T-helper 2 cell treated with Interferon-gamma antibody and Interleukin-4, amounts not matched to agents 5 μg/mL and 100 μg/mL, for 36 hours (primary cell): ENCODE data around the gene BCLAF1.

ENCODE experiments used
- DNase-seq: peaks from one replicate; pipeline ENCODE4 v3.0.0; 2021; ENCODE audit warnings: low spot score
- H3K27ac Mint-ChIP-seq: one replicate; pipeline ENCODE4 v1.8.0; 2021; ENCODE audit warnings: mild to moderate bottlenecking, mixed read lengths
- H3K27me3 Mint-ChIP-seq: one replicate; pipeline ENCODE4 v1.8.0; 2021; ENCODE audit warnings: low read depth, mixed read lengths
- H3K36me3 Mint-ChIP-seq: one replicate; pipeline ENCODE4 v1.8.0; 2021; ENCODE audit warnings: low read depth, mixed read lengths
- H3K4me1 Mint-ChIP-seq: one replicate; pipeline ENCODE4 v1.8.0; 2021; ENCODE audit warnings: low read depth, mixed read lengths
- H3K4me3 Mint-ChIP-seq: one replicate; pipeline ENCODE4 v1.8.0; 2022; ENCODE audit warnings: mild to moderate bottlenecking, moderate library complexity, mixed read lengths
- H3K9me3 Mint-ChIP-seq: one replicate; pipeline ENCODE4 v1.8.0; 2021; ENCODE audit warnings: mixed read lengths

Gene BCLAF1

DNA sequence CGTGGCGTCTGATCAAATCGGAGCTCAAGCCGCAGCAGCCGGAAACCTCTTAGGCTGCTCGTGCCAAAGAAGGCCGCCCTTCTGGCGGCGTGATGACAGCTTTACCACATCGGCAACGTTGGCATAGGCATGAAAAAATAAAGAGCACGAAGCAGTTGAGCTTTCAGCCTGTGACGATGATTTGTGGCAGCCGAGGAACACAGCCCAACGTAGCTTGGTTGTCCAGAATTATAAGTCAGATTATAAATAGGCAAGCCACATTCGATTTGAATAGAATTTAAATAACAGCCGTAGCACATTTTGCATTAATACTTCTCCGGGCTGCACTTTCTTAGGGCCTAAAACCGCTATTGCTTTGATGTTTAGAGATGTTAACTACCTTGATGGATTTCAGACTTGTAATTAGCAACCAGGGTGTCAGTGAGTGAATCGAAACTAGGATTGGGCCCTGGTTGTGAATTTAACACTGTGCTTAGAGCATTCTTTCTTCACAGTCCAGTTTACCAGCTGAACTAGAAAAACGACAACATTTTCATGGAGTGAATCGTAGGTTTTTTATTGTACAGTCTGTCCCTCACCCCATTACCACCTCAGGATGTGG is 864 bp upstream of the BCLAF1 start:
- peaks cover 4% of the 10 kb centered on the region for H3K27me3 Mint-ChIP-seq
- H3K27ac Mint-ChIP-seq = peak overlapping the region; percentile 100
- DNase-seq = peak; percentile 79
- H3K4me1 Mint-ChIP-seq = peaks cover 25% of the 10 kb centered on the region
- no peaks in the 10 kb centered on the region for H3K9me3 Mint-ChIP-seq
- H3K4me3 Mint-ChIP-seq = peak overlapping the region; percentile 93
- H3K36me3 Mint-ChIP-seq = peaks cover 29% of the 10 kb centered on the region

DNA sequence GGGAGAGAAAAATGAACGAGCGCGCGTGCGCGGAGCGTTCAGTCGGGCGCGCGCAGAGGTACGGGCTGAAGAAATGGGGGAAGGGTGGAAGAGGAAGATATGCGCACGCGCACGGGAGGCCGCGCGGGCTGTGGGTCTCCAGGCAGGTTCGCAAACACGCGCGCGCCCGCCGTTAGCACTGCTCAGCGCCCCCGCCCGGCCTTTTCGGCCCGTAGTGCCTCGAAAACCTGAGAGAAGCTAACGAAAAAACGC is 393 bp downstream of the BCLAF1 start:
- H3K27ac Mint-ChIP-seq = peak overlapping the region; percentile 100
- H3K9me3 Mint-ChIP-seq = no peaks in the 10 kb centered on the region
- peaks cover 38% of the 10 kb centered on the region for H3K4me1 Mint-ChIP-seq
- H3K36me3 Mint-ChIP-seq = peaks cover 39% of the 10 kb centered on the region
- peak overlapping the region; percentile 93 for H3K4me3 Mint-ChIP-seq
- peak; percentile 92 for DNase-seq
- H3K27me3 Mint-ChIP-seq = peaks cover 4% of the 10 kb centered on the region

DNA sequence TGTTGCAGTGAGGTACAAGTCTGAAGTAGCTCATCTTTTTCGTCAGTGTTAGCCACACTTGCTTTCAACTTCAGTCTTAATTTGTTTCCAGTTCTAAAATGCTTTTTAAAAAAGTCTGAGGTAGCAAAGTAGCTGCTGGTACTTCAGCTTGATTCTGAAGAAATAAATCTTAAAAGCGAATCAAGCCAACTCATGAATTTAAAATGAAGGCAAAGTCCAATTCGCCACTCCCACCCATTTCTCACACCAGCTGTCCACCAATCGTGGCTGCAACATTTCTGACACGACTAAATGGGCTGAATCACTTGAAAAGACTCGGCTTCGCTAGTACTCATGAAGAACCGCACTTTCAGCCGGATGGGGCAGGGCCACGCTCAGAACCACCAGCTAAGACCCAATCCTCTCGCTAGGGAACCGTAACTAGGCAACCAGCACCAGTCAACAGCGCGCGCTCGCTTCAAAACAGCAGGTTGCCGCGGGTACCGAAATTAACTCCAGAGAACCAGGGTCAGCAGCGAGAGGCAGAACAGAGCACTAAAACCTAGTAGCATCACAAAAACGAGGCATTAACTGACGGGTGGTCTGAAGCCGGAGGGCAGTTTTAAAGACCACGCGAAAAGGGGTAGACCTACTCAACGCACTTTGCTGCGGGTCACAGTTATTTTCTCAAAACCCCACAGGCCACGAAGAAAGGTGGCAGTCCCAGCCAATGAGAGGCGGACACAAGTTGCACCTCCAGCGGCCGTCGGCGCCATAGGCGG is 900 bp downstream of the BCLAF1 start:
- H3K27ac Mint-ChIP-seq = peak overlapping the region; percentile 100
- peaks cover 39% of the 10 kb centered on the region for H3K36me3 Mint-ChIP-seq
- H3K4me3 Mint-ChIP-seq = peak overlapping the region; percentile 93
- no peaks in the 10 kb centered on the region for H3K9me3 Mint-ChIP-seq
- H3K4me1 Mint-ChIP-seq = peaks cover 41% of the 10 kb centered on the region
- peaks cover 4% of the 10 kb centered on the region for H3K27me3 Mint-ChIP-seq
- DNase-seq = peak; percentile 83

DNA sequence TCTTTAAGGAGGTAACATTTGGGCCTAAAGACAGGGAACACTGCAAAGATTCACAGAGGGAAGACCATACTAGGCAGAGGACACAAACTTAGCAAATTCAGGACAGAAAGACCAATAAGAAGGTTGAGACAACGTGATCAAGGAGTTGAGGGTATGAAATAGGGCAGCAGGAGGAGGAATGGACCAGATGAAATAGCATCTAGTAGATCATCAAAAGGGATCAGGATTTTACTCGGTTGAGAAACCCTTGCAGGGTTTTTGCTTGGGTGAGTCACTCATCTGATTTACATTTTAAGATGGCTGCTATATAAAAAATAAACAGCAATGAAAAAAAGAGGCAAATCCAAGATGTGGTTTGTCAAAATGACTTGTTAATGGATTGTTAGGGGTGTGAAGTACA is 4.7 kb downstream of the BCLAF1 start:
- H3K36me3 Mint-ChIP-seq = peaks cover 61% of the 10 kb centered on the region
- peaks cover 4% of the 10 kb centered on the region for H3K27me3 Mint-ChIP-seq
- peak overlapping the region; percentile 55 for H3K4me3 Mint-ChIP-seq
- DNase-seq = no peak
- peaks cover 60% of the 10 kb centered on the region for H3K4me1 Mint-ChIP-seq
- peak overlapping the region; percentile 16 for H3K27ac Mint-ChIP-seq
- H3K9me3 Mint-ChIP-seq = no peaks in the 10 kb centered on the region

DNA sequence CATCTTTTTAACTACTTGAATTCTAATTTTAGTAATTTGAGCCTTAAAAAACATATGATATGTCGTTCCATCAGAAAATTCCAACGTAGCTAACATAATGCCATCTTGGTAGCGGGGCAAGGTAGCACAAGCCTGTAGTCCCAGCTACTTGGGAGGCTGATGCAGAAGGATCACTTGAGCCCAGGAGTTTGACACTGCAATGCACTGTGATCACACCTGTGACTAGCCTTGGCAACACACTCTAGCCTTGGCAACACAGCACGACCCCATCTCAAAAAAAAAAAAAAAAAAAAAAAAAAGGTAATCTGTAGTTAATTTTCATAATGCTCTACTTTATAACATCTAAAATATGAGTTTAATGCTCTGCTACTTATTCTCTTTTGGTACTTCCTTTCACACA is 6.7 kb downstream of the BCLAF1 start:
- DNase-seq = no peak
- Mint-ChIP-seq H3K4me3 (peak overlapping the region; percentile 75), H3K4me1 (peaks cover 59% of the 10 kb centered on the region), H3K36me3 (peaks cover 57% of the 10 kb centered on the region), H3K27me3 (no peaks in the 10 kb centered on the region), H3K9me3 (no peaks in the 10 kb centered on the region), H3K27ac (peak overlapping the region; percentile 47)

DNA sequence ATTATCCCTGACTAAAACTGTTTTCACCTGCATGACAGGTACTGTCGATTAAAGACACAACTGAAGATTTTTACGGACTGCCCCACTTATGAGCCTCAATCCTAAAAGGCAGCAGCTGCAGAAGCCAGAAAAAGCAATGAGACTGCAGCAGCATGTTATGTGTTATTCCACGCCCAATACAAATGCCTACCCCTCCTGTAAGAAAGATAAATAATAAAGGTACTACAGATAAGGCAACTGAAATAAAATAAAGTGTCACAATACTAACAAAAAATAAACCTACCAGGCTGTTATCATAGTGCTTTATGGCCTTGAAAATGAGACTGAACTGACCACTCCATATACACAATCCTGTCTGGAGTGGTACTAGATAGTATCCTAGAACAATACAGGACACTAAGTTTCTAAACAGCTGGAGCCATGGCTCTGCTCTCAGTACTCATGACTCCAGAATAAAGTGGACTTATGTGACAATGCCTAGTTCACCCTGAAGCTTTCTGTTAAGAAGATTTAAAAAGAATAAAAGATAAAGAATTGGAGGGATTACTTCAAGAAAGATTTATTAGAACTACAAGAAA is 9.5 kb downstream of the BCLAF1 start:
- no peaks in the 10 kb centered on the region for H3K9me3 Mint-ChIP-seq
- no peak for DNase-seq
- H3K4me1 Mint-ChIP-seq = peaks cover 48% of the 10 kb centered on the region
- peaks cover 54% of the 10 kb centered on the region for H3K36me3 Mint-ChIP-seq
- no peak overlapping the region for H3K27ac Mint-ChIP-seq
- no peak overlapping the region for H3K4me3 Mint-ChIP-seq
- no peaks in the 10 kb centered on the region for H3K27me3 Mint-ChIP-seq

DNA sequence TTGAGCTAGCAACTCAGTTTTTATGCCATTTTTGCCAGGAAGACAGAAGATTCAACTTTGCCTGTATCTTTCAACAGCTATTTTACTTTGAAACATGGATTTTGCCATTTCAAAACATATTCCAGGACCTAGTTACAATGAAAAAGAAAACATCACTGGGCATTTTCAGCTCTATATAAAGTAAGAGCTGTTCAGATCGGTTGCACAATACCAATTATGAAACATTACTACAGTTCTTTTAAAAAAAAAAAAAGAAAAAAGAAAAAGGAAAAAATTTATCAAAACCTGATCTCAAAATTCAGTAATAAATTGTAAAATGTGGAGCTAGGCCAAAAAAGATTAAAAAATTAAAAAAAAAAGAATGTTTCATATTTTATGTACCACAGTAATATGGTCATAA is 15.6 kb downstream of the BCLAF1 start:
- no peak for DNase-seq
- Mint-ChIP-seq H3K36me3 (peaks cover 71% of the 10 kb centered on the region), H3K27me3 (no peaks in the 10 kb centered on the region), H3K4me1 (peaks cover 14% of the 10 kb centered on the region), H3K4me3 (no peak overlapping the region), H3K27ac (no peak overlapping the region), H3K9me3 (no peaks in the 10 kb centered on the region)

DNA sequence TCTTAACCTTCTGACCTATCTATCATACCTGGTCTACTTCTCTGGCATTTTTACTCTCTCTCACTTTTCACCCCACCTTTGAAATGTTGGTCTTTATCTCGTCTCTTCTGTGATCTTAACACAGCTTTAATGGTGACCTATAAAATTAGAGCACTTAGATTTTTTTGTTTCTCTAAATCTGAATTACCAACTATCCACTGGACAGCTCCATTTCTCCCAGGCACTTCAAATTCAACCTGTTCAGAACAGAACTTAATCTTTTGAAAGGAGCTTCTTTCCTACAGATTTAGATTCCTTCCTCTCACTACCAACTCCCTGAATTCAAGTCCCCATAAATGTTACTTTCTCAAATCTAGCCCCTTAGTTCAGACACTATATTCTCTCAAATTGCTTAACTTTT is 24.5 kb downstream of the BCLAF1 start:
- no peak for DNase-seq
- H3K9me3 Mint-ChIP-seq = no peaks in the 10 kb centered on the region
- no peaks in the 10 kb centered on the region for H3K27me3 Mint-ChIP-seq
- peaks cover 17% of the 10 kb centered on the region for H3K4me1 Mint-ChIP-seq
- no peak overlapping the region for H3K27ac Mint-ChIP-seq
- H3K36me3 Mint-ChIP-seq = peaks cover 73% of the 10 kb centered on the region
- no peak overlapping the region for H3K4me3 Mint-ChIP-seq

DNA sequence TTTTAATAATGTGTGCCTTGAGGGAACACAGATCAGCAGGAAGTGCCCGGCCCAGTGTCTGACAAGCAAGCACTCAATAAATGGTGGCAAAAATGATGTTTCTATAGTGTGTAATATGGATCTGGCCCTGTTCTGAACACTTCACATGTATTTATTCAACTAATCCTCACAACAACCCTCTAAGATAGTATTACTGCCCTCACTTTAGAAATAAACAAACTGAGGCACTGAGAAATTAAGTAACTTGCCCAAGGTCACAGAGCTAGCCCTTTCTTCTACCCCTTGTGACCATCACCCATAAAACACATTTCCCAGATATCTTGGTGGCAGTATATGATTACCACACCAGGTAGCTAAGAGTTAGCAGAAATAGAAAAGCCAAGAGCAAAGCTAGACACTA is 26.7 kb downstream of the BCLAF1 start:
- no peaks in the 10 kb centered on the region for H3K27me3 Mint-ChIP-seq
- H3K4me3 Mint-ChIP-seq = no peak overlapping the region
- peaks cover 69% of the 10 kb centered on the region for H3K36me3 Mint-ChIP-seq
- no peak overlapping the region for H3K27ac Mint-ChIP-seq
- DNase-seq = no peak
- peaks cover 17% of the 10 kb centered on the region for H3K4me1 Mint-ChIP-seq
- no peaks in the 10 kb centered on the region for H3K9me3 Mint-ChIP-seq

DNA sequence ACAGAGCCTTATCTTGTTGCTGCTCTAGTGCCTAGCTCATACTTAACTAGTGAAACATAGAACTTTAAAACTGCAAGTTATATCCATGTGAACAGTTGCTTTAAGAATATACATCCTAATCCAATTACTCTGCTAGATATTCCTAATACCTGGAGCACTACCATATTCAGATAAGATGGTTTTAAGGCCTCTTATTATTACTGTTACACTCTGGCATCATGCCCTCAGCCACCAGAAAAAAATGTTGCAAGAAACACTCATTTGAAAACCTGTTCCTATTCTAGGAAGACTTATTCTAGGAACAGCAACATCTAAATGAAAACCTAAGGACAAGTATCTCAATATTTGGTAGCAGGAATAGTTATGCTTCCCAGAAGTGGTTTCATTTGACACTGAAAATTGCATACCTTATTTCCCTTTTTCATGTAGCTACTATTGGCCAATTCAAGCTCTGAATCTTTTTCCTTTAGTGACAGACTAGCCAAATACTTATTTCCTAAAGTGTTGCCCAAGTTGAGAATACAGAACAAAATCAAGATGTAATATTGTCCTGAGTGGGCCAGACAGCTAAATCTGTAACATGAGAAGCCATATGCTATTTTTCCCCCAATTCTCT is 34.7 kb downstream of the BCLAF1 start:
- Mint-ChIP-seq H3K9me3 (no peaks in the 10 kb centered on the region), H3K4me3 (no peak overlapping the region), H3K27ac (no peak overlapping the region), H3K27me3 (no peaks in the 10 kb centered on the region), H3K36me3 (peaks cover 25% of the 10 kb centered on the region), H3K4me1 (peaks cover 25% of the 10 kb centered on the region)
- DNase-seq = no peak

DNA sequence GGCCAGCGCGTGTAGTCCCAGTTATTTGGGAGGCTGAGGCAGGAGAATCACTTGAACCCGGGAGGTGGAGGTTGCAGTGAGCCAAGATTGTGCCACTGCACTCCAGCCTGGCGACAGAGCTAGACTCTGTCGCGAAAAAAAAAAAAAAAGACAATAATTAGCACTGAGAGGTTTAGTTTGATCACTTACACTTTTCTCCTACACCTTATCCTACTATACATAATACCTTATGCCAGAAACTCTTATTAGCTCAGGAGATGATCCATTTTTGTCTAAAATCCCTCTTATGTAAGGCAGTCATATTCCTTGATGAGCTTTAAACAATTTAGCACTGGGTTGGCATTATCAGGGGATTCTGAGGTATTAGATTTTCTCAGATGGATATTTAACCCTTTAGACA is 35.9 kb downstream of the BCLAF1 start:
- H3K27ac Mint-ChIP-seq = no peak overlapping the region
- peaks cover 28% of the 10 kb centered on the region for H3K4me1 Mint-ChIP-seq
- H3K36me3 Mint-ChIP-seq = peaks cover 28% of the 10 kb centered on the region
- H3K27me3 Mint-ChIP-seq = no peaks in the 10 kb centered on the region
- no peak for DNase-seq
- H3K9me3 Mint-ChIP-seq = no peaks in the 10 kb centered on the region
- no peak overlapping the region for H3K4me3 Mint-ChIP-seq

DNA sequence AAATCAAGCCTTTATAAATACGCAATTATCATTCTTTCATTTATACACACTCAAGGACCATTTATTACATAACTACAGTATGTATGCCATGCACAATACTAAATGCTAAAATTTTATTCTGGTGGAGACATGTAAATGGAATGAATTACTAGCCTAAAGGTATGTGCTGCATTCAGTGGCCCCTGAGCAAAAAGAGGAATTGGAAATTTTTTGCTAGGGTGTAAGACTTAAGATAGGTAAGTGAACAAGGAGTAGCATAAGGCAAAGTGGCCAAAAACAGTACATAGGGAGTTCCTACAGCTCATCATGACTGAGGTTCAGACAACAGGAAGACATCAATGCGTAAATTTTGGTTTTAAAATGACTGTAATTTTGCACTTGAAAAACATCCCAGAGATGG is 37.2 kb downstream of the BCLAF1 start:
- DNase-seq = no peak
- Mint-ChIP-seq H3K4me3 (no peak overlapping the region), H3K27ac (no peak overlapping the region), H3K36me3 (peaks cover 34% of the 10 kb centered on the region), H3K4me1 (peaks cover 41% of the 10 kb centered on the region), H3K27me3 (no peaks in the 10 kb centered on the region), H3K9me3 (no peaks in the 10 kb centered on the region)

DNA sequence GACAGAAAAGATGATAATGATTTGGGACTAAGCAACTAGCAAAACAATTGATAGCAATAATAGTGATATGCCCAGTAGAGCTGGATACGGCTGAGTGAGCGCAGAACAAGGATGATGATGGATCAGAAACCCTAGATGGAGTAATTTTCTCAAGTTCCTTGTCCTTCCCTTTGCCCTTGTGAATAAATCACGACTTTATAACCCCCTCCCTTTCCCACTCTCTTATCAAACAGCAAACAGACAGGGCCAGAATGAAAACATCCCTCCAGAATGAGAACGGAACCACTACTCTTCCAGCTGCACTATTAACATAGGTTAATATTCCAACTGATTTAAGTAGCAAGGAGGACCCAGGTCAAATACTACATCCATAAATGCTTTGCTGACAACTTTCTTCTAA is 38.3 kb downstream of the BCLAF1 start:
- peaks cover 47% of the 10 kb centered on the region for H3K4me1 Mint-ChIP-seq
- peaks cover 38% of the 10 kb centered on the region for H3K36me3 Mint-ChIP-seq
- peak overlapping the region; percentile 95 for H3K27ac Mint-ChIP-seq
- H3K4me3 Mint-ChIP-seq = peak overlapping the region; percentile 99
- no peak for DNase-seq
- H3K9me3 Mint-ChIP-seq = no peaks in the 10 kb centered on the region
- no peaks in the 10 kb centered on the region for H3K27me3 Mint-ChIP-seq

DNA sequence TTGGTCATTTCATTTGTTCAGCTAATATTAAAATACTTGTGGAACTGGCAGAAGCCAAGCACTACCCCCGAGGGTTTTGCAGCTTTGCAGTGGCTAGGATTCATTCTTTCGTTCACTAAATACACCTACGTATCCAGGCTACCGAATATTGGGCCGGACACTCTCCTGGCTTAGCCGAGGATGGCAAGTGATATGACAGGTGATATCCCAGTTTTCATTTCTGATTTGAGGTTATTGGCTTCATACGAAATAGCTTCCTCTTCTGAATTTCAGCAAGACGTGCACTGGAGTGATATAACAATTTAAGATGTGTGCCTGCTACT is 39.0 kb downstream of the BCLAF1 start:
- H3K27ac Mint-ChIP-seq = peak overlapping the region; percentile 95
- peaks cover 38% of the 10 kb centered on the region for H3K36me3 Mint-ChIP-seq
- DNase-seq = no peak
- H3K27me3 Mint-ChIP-seq = no peaks in the 10 kb centered on the region
- H3K4me3 Mint-ChIP-seq = peak overlapping the region; percentile 99
- peaks cover 47% of the 10 kb centered on the region for H3K4me1 Mint-ChIP-seq
- no peaks in the 10 kb centered on the region for H3K9me3 Mint-ChIP-seq
